HEK293T (cell line): ENCODE measurements around the gene SYNDIG1L.

Experiments used
- SP1 ChIP-seq: fragments of 450-650 bp; IDR thresholded peaks from 2 replicates; pipeline ENCODE4 v1.6.1; 2017
- TF ChIP-seq, protein P1 (sequence below): fragments of 450-650 bp; IDR thresholded peaks from 2 replicates; pipeline ENCODE4 v1.6.1; 2016

DNA sequence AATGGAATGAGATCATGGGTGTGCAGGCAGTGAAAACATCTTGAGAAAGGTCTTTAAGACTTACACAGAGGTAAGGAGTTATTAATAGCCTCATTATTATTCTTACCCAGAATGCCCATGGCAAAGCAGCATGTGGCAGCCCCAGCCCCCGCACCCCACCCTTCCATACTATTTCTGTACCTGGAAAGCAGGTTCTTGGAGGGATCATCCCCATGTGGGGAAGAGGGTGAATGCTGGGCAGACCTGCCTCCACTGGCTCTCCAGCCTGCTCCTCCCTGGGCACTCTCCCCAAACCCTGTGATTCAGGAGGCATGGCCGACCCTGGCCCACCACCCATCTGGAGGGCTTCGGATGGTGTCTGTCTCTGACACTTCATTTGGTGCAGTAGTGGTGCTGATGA is 38.8 kb upstream of the SYNDIG1L start:
- TF ChIP-seq, protein P1, sequence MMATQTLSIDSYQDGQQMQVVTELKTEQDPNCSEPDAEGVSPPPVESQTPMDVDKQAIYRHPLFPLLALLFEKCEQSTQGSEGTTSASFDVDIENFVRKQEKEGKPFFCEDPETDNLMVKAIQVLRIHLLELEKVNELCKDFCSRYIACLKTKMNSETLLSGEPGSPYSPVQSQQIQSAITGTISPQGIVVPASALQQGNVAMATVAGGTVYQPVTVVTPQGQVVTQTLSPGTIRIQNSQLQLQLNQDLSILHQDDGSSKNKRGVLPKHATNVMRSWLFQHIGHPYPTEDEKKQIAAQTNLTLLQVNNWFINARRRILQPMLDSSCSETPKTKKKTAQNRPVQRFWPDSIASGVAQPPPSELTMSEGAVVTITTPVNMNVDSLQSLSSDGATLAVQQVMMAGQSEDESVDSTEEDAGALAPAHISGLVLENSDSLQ = no peak
- no peak for TF ChIP-seq SP1
